ENCODE data around the gene SSBP2.

GRCh38 chr5:81752644-81752963, 1.7 kb upstream of the SSBP2 start:
- TF ChIP-seq CTCF (IDR thresholded peaks at IDR 0.05; ENCODE audit: control extremely low read depth in 1 of 3, insufficient read depth in 1 of 3, low read depth in 1 of 3, low read length in 3 of 3) (no peak), EZH2 (IDR thresholded peaks at IDR 0.05; ENCODE audit: low read depth, low read length, severe bottlenecking) (no peak), SP1 (IDR thresholded peaks at IDR 0.05; ENCODE audit: low read depth, low read length) (no peak), CEBPB (IDR thresholded peaks at IDR 0.05; ENCODE audit: low read depth, low read length) (no peak), POLR2A (IDR thresholded peaks at IDR 0.05; ENCODE audit: control extremely low read depth in 1 of 2, low read depth in 2 of 2, low read length in 2 of 2) (no peak), EGR1 (IDR thresholded peaks at IDR 0.05; ENCODE audit: borderline replicate concordance, low read depth, low read length) (no peak), MAX (IDR thresholded peaks at IDR 0.05) (no peak)
